SK-N-DZ (cell line): Measurements from ENCODE around the gene R3HDM1.
"Not testable (repeated sequence)": the region's sequence is repeated elsewhere in the genome, so short reads cannot be mapped to it uniquely, and the experiment has no call there.

Source experiments
- DNase-seq: peaks from one replicate; pipeline ENCODE4 v3.0.0-alpha.2; 2015; ENCODE audit warnings: low spot score

The R3HDM1 gene

DNA sequence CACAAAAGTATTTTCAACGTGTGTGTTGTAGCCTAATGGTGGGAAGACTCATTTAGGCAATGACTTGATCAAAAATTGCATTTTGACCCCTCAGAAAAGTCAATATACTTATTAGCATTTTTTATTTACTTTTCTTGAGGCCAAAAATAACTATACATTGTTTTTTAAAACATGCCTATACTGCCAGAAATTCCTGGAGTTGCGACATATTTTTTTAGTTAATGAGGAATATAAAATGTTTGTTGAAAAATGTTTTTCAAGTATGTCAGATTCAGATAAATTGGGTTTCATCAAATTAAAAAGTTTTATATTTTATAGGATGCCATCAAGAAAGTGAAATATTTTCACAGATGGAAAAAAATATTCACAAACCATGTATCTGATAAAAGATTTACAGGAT is 39.6 kb downstream of the R3HDM1 start:
- no peak for DNase-seq

DNA sequence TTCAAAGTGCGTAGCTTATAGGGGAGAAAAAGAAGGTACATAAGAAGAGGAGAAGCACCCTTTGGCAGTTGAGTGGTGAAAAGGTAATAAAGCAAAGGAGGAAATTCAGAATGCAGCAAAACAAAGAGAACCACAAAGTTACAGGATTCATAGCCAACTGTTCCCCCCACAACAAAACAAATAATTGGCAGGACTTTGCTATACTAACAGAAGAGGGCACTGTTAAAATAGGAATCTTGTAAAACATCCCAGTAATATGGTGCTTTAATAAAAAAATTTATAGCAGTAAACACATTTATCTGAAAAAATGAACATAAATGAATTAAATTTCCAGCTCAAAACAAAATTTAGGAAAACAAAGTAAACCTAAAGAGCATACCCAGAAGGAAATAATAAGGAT is 42.3 kb downstream of the R3HDM1 start:
- no peak for DNase-seq

DNA sequence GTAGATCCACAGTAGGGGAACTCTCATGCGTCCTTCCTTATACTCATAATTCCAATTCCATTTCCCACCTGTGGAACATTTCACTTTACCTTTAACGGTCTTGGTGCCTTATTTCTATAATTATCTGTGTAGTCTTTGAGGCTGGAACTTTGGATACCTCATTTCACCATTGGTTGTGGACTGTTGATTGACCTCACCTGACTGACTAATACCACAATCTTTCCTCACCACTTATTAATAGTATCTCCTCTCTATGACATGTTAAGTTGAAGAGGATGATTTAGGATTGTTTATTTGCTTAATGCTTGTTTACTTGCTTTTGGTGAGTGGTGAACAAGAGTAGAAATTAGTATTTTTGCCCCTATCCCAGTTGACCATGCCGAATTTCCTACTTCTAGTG is 50.0 kb downstream of the R3HDM1 start:
- DNase-seq, result no peak

DNA sequence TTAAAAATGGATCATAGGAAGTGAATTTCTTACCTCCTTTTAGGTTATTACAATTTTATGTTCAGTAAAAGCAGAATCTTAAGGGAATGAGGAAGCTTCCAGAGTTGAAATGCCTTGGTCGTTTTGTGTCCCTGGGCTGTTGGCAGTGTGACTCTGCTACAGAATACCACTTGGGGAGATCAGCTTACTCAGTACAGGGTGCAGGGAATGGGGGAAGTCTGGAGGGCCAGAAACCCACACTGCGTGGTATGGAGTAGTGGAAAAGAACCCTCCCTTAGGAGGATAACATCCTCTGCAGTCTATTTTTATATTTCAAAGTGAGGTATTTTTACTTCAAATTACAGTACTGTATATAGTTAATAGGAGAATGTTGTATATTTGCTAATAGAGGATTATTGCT is 51.1 kb downstream of the R3HDM1 start:
- DNase-seq, result no peak

DNA sequence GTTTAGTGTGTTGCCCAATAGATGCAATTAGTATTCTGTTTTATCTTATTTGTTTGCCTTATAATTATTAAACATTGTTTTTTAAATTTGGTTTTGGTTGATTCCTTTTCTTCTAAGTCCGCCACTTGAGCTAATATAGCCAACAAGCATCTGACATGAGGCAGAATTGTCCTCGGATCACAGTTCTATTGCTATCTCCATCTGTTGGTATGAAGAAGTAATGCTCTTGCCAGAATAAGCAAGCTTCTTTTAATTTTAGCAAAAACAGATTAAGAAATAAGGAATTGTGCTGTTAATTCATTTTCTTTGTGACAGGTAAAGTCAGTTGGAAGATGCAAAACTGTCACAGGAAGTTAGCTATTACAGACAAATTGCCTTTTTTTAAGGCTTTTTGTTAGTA is 54.3 kb downstream of the R3HDM1 start:
- DNase-seq, result no peak

DNA sequence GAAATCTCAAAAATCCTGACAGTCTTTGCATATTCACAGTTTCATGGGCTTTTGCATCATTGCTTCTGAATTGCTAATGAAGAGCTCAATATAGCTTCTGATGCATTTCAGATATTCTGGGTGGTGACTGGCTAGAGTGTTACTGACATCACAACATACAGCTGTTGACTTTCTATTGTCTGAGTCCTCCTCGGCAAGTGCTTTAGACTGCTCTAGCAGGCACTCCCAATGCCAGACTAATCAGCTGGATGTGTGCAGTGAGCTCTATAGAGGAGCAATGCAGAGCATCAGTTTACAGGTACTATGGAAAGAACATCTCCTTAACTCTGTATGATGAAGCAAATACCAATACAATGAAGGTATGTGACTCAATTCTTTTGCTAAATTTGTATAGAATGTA is 54.9 kb downstream of the R3HDM1 start:
- DNase-seq, result no peak

DNA sequence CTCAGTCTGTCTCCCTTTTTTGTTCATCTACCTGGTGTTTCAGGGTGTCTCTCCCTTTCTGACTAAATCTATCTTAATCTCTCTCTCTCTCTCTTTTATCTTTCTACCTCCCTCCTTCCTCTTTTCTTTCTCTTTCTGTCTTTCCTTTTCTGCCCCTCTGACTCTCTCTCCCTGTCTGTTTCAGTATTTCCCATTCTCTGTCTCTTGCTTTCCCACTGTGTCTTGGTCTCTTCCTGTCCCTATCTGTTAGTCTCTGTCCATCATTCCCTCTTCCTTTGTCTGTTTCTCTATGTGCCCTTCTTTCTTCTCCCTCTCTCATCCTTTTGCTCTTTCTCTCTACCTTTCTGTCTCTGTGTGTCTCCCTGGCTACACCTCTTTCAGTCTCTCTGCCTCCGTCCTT is 56.7 kb downstream of the R3HDM1 start:
- DNase-seq, result no peak

DNA sequence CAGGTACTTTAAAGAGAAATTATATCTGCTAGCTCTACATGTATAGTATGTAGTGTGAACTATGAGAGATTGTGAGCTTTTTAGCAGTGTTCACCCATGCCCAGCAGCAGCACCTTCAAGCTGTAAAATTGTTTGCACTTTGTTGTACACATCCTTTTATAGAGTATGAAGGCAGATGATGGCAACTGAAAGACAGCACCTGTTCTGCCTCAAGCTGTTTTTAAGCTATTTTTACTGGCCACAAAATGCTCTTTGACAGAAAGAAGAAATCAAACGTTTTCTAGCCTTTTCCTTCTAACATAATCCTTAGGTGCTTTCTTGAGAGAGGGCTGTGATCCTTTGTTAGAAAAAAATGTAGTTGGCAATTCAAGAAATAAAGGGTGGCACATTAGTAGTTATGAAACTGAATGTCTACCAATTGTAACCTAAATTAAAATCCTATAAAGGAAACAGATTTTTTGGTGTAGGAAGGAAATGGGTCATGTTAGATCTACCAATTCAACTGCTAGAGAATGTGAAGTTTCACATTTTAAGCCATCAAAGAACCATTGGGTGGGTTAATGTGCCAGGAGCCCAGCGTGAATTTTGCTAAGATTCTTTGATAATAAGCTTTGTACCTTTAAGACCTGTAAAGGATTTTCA is 59.5 kb downstream of the R3HDM1 start:
- DNase-seq, result no peak

DNA sequence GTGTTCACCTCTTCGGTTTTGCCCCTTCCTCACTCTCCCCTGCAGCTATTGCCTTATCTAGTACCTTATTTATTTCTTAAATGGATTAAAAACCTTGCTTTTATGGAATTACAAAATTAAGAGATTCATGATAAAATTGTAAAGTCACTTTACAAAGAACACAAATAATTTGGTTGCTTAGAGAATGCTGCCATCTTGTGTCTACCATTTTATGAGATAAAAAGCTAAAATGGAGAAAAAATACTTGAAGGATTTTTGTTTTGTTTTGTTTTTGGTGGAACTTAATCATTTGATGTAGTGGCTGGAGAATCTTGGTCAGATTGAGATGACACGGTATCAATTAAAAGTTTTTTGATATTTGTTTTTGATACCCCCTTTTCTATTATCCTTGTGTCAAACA is 69.6 kb downstream of the R3HDM1 start:
- DNase-seq, result no peak

DNA sequence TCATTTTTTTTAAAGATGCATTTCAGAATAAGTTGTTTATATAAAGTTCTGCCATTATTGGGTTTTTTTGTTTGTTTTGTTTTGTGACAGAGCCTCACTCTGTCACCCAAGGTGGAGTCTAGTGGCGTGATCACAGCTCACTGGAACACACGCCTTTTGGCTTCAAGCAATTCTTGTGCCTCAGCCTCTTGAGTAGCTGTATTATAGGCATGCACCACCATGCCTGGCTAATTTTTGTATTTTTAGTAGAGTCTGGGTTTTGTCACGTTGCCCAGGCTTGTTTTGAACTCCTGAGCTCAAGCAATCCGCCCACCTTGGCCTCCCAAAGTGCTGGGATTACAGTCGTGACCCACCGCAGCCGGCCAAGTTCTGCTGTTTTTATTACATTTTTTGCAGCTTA is 72.3 kb downstream of the R3HDM1 start:
- DNase-seq, result no peak

DNA sequence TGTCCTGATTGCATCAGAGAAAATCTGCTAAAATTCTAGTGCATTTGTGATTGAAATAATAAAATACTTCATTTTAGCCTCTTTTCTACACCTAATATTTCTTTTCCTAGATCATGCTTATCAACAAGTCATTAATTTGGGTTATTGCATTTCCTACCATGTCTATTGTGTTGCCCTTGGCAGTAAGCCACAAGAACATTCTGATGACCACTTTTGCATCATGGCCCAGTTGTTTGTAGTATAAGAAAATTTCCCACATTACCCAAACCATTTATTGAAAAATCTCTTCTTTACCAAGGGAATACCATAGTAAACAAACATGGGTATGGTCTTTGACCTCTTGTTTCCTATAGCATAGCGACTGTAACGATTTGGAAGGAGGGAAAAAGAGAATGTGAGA is 76.3 kb downstream of the R3HDM1 start:
- no peak for DNase-seq

DNA sequence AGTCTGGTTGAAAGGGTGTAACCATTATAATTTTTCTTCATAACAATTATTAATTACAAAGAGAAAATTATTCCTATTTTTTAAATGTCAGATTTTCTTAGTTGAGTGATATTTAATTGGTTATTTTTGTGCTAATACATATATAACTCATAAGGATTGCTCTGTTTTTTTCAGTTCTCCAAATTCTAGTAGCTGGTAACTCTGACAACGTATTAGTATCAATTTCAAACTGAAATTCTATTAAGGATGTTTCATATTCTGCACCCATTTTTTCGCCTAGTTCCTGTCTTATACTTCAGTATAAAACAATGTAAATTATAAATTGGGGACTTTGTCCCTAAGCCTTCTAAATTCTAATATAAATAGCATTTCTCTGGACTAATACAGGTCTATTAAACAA is 81.0 kb downstream of the R3HDM1 start:
- DNase-seq, result no peak

DNA sequence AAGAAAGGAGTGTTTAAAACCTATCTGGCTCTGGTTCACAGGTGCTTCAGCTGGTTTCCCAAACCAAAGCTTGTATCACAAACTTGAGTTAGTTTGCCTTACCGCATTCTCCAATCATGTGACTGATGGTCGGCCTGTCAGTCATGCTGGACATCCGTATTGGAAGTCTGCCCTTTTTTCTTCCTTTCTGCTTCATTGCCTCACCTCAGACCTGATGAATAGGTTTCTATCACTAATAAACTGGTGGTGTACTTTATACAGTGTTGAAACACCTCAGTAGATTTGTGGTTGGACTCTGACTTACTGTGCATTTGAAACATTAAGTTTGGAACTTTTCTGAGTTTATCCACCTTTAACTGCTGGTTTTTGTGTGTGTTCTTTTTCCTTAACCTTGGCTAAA is 84.1 kb downstream of the R3HDM1 start:
- DNase-seq, result no peak

DNA sequence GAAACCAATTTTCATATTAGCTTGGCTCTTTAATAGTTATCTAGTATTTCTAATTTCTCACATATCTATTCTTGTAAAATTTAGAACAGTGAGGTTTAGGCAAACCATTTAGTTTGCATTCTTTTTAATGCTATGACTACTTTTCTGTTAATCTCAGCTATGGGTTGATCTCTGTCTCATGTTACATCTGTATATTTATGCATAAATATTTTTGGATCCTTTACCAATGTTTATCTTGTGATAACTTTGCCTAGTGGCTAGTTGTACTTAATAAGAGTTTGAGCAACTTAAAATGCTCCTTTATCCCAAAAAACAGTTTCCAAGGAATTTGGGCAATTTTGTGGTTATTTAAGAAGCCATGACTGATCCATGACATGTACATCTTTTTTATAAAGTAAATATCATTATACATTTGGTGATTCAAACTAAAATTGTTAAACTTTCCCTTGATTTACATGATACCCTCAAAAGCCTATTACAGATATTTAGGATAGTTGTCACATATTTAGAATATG is 86.3 kb downstream of the R3HDM1 start:
- no peak for DNase-seq

DNA sequence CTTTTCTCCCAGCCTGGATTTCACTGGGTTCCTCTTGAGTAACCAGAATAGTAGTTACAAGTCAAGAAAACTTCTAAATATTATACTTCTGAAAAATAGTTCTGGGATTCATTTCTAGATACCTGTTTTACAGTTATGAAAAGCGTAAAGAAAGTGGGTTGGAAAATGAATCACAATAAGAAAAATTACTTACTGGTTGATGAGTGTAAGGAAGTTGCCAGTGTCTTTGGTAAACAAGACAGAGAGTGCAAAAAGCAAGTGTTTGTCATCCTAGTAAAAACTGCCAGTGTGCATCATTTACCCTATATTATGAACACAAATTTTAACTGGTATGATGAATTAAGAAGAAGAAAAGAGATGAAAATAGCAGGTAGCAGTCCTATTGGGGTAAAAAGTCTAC is 88.9 kb downstream of the R3HDM1 start:
- no peak for DNase-seq

DNA sequence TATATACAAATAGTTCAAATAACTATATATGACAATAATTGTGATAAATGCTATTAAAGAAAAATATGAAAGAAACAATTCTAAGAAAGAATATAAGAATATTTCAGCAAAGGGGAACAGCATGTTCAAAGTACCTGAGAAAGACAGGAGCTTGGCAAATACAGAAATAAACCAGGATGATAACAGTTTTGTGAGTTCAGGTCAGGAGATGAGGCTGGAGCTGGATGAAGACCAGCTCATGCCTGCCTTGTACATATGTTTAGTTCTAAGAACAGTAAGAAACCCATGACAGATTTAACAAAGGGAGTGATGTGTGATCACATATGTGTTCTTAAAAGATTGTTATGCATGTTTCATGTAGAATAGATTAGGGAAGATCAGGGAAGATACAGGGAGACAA is 98.2 kb downstream of the R3HDM1 start:
- DNase-seq, result no peak

DNA sequence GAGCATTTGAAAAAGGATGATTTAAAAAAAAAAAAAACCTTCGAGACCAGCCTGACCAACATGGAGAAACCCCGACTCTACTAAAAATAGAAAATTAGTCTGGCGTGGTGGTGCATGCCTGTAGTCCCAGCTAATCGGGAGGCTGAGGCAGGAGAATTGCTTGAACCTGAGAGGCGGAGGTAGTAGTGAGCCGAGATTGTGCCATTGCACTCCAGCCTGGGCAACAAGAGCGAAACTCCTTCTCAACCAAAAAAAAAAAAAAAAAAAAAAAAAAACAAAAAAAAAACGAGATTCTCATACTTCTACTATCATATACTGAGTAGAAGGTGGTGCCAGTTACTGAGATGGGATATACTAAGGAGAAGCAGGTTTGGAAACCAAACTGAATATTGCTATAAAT is 98.8 kb downstream of the R3HDM1 start:
- not testable (repeated sequence) for DNase-seq

DNA sequence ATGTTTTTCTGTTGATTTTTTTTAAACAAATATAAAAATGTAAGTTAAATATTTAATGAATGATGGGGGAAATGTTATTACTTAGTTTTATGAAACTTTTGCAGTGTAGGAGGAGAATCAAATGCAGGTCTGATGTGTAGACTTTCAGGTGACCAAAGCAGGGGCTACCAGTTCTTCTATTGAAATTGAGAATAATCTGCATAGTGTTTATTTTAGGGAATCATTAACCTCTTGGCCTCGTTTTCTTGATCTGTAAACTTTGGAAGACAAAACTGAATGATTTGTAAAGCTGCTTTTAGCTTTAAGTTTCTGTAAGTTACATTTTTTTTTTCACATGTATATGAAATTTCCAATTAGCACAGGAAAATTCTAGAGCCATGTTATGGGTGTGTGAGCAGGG is 99.2 kb downstream of the R3HDM1 start:
- DNase-seq, result no peak

DNA sequence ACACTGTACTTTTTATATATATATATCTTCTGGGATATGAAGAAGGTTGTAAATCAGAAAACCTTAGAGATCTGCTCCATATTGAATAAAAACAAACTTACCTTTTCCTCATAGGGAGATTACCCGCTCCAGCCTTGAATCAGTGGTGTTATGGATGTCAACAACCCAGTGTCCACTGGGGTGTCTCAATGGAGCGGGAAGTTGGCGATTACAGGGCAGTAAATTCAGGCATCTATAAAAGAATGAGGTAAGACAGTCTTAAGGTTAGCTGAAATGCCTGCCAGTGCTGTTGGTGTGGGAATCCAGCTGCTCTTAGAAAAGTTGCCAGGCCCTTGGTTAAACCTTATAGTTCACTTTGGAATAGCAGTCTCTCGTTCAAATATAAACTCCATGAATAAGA is 102.3 kb downstream of the R3HDM1 start:
- DNase-seq, result no peak

DNA sequence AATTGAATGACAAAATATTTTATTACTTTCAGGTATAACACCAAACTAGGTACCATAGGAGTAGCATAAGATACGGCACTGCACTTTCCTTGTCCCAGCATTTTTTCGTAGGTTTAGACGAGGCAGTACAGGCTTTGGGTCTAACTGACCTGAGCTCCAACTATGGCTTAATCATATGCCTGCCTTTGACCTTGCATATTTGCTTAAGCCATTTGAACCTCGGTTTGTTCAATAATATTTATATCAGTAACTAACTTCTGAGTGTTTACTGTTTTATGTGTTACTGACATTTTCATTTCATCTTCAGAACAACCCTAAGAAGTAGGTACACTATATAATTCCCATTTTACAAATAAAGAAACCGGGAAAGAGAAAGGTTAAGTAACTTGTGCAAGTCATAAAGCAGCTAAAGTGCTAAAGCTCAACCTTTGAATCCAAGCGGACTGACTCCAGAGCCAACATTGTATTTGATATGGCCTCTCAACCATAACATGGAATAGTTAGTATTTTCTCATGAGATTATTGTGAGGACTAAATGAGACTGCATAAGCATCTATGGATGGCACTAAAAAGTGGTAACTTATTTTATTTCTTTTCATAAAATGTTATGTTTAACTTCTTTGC is 104.0 kb downstream of the R3HDM1 start:
- DNase-seq, result no peak

DNA sequence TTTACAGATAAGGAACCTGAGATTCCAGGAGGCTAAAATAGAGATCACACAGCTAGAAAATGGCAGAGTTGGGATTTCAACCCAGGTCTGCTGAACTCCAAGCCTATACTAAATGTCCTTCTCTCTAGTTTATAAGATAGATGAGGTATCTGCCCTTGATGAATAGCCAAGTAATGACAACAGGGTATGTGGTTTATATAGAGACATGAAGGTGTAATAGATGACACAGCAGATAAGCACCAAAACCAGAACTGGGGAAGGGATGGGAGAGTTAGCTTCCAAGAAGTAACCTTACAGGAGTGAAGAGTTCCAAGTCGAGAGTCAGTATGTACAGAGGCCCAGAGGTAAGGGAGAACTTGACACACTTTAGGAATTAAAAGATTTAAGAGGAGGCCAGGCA is 105.7 kb downstream of the R3HDM1 start:
- DNase-seq, result no peak

DNA sequence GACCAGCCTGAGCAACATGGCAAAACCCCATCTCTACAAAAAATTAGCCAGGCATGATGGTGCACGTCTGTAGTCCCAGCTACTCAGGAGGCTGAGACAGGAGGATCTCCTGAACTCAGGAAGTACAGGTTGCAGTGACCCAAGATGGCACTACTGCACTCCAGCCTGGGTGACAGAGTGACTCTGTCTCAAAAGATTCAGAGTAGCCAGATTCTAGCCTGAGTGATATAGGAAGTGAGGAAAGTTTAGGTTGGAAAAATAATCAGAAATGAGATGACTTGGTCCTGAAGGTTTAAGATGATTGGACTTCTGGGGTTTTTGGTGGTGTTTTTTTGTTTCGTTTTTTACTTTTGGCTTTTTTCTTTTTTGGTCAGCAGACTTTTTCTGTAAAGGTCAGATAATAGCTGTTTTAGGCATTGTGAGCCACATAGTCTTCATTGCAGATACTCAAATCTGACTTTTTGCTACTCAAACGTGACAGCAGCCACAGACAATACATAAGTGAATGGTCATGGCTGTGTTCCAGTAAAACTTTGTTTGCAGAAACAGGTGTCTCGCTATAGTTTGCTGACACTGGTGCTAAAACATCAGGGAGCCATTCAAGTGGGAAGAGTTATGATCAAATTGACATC is 106.3 kb downstream of the R3HDM1 start:
- DNase-seq, result no peak

DNA sequence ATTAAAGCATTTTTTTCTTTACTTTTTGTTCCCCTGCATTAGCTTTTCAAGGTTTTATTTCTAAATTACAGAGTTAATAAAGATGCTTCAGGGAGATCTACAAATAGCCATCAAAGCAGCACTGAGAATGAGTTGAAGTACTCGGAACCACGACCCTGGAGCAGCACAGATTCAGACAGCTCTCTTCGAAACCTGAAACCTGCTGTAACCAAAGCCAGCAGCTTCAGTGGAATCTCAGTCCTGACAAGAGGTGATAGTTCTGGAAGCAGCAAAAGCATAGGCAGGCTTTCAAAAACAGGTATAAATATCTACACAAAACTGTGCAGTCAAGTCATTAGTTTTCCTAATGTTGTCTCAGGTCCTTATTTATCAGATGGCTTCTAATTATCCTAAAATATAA is 107.5 kb downstream of the R3HDM1 start:
- no peak for DNase-seq
